Osteocyte (in vitro differentiated cells): ENCODE results near the gene DPP10. TPM values are rescaled to one million over a fixed set of nuclear protein-coding genes. Genes with fewer than 3 reads are reported as not detected.
"Not testable (repeated sequence)": the region's sequence is repeated elsewhere in the genome, so short reads cannot be mapped to it uniquely, and the experiment has no call there.

Experiments used
- DNase-seq: peaks from one replicate; pipeline ENCODE4 v3.0.0; 2021; ENCODE audit warnings: mixed read lengths; ENCODE audit not compliant: unreplicated experiment; ENCODE audit errors: extremely low spot score
- H3K27ac Mint-ChIP-seq: one replicate; pipeline ENCODE4 v1.8.0; 2021; ENCODE audit warnings: mild to moderate bottlenecking, mixed read lengths; ENCODE audit not compliant: unreplicated experiment
- H3K27me3 Mint-ChIP-seq: one replicate; pipeline ENCODE4 v1.8.0; 2021; ENCODE audit warnings: mixed read lengths; ENCODE audit not compliant: unreplicated experiment
- H3K36me3 Mint-ChIP-seq: one replicate; pipeline ENCODE4 v1.8.0; 2021; ENCODE audit warnings: mixed read lengths; ENCODE audit not compliant: unreplicated experiment
- H3K4me1 Mint-ChIP-seq: one replicate; pipeline ENCODE4 v1.8.0; 2021; ENCODE audit warnings: mixed read lengths; ENCODE audit not compliant: unreplicated experiment
- H3K4me3 Mint-ChIP-seq: one replicate; pipeline ENCODE4 v1.8.0; 2021; ENCODE audit warnings: mild to moderate bottlenecking, moderate library complexity, mixed read lengths; ENCODE audit not compliant: unreplicated experiment
- H3K9me3 Mint-ChIP-seq: one replicate; pipeline ENCODE4 v1.8.0; 2021; ENCODE audit warnings: mixed read lengths; ENCODE audit not compliant: unreplicated experiment
- long read RNA-seq: library from polyadenylated mRNA; unstranded; transcript quantifications from one replicate; pipeline ENCODE4 v2.0.0, GENCODE V29; 2021
- total RNA-seq: library from RNA; stranded (reverse); gene quantifications from 2 replicates; pipeline ENCODE4 v1.2.1, GENCODE V29; 2021
- TF ChIP-seq, protein P1 (sequence below): fragments of 200-600 bp; sonication (generic); IDR thresholded peaks from 2 replicates; pipeline ENCODE4 v1.5.0; 2021; ENCODE audit warnings: antibody characterized with exemption, mild to moderate bottlenecking, moderate library complexity

The DPP10 gene
- not detected in 2 replicates for total RNA-seq
- long read RNA-seq: 0 reads

GRCh38 chr2:114442510-114442909 is at the start of gene DPP10:
Gene DPP10 (plus strand): TSS chr2:114442641.
- H3K4me3 Mint-ChIP-seq: no peak within 1 kb of the TSS
- no peaks in the 10 kb centered on the region for H3K36me3 Mint-ChIP-seq
- peaks cover 4% of the 10 kb centered on the region for H3K9me3 Mint-ChIP-seq
- H3K27me3 Mint-ChIP-seq: no peaks in the 10 kb centered on the region
- DNase-seq: no peak
- no peak within 1 kb of the TSS for H3K27ac Mint-ChIP-seq
- TF ChIP-seq, protein P1, sequence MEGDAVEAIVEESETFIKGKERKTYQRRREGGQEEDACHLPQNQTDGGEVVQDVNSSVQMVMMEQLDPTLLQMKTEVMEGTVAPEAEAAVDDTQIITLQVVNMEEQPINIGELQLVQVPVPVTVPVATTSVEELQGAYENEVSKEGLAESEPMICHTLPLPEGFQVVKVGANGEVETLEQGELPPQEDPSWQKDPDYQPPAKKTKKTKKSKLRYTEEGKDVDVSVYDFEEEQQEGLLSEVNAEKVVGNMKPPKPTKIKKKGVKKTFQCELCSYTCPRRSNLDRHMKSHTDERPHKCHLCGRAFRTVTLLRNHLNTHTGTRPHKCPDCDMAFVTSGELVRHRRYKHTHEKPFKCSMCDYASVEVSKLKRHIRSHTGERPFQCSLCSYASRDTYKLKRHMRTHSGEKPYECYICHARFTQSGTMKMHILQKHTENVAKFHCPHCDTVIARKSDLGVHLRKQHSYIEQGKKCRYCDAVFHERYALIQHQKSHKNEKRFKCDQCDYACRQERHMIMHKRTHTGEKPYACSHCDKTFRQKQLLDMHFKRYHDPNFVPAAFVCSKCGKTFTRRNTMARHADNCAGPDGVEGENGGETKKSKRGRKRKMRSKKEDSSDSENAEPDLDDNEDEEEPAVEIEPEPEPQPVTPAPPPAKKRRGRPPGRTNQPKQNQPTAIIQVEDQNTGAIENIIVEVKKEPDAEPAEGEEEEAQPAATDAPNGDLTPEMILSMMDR: no peak
- no peaks in the 10 kb centered on the region for H3K4me1 Mint-ChIP-seq

DNA sequence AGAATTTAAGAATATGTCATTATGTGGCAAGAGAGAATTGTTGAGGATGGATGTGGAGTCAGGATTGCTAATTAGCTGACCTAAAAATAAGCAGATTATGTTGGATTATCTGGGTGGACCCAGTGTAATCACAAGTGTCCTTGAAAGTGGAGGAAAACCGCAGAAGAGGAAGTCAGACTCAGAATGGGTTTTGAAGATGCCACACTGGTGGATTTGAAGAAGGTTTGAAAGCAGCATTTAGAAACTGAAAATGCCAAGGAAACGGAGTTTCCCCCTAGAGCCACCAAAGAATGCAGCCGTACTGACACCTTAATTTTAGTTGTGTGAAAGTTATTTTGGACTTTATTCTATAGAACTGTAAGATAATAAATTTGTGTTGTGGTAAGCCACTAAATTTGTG is 41.6 kb upstream of the DPP10 start:
- H3K36me3 Mint-ChIP-seq: no peaks in the 10 kb centered on the region
- H3K27me3 Mint-ChIP-seq: no peaks in the 10 kb centered on the region
- TF ChIP-seq, protein P1: no peak
- peaks cover 25% of the 10 kb centered on the region for H3K9me3 Mint-ChIP-seq
- no peak overlapping the region for H3K4me3 Mint-ChIP-seq
- no peaks in the 10 kb centered on the region for H3K4me1 Mint-ChIP-seq
- no peak overlapping the region for H3K27ac Mint-ChIP-seq
- DNase-seq: no peak

DNA sequence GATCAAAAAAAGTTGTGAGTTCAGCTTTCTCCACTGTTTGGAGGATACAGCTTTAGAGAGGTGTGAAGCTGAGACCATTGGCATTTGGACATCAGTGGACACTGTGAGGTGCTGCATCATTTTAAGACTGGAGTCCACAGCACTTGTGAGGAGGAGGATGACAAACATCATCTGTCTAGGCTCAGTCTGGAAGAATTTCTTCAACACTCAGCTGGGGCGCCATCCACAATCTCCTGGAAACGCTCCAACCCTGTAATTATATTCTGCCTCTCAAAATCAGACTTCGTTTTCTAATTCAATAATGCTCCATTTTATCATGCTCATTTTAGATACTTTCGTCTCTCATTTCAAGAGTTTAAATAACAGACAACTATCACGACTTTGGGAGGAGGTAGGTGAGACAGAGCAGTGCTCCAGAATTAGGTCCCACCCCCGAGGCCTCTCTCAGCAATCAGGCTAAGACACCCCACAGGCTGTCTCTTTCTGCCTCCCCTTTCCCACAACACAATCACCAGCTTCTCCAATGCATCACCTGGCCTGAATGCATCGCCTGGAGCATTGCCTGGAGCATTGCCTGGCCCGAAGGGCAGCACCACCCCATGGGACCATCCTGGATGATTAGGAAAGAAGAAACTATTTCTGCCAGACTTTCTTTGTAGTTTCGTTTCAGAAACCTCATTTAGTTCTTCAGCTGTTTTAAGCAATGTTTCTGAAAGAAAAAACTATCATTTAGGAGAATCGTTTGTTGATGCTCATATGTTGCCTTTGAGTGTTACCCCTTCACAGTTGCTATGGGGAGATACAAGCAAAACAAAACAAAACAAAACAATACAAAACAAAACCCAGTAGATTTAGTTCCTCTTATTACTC is 37.0 kb upstream of the DPP10 start:
- H3K27ac Mint-ChIP-seq: no peak overlapping the region
- H3K4me3 Mint-ChIP-seq: no peak overlapping the region
- H3K27me3 Mint-ChIP-seq: no peaks in the 10 kb centered on the region
- H3K9me3 Mint-ChIP-seq: peaks cover 19% of the 10 kb centered on the region
- TF ChIP-seq, protein P1: no peak
- no peaks in the 10 kb centered on the region for H3K36me3 Mint-ChIP-seq
- no peak for DNase-seq
- no peaks in the 10 kb centered on the region for H3K4me1 Mint-ChIP-seq

GRCh38 chr2:114406347-114406746 is 36.1 kb upstream of the DPP10 start:
- Mint-ChIP-seq H3K36me3 (no peaks in the 10 kb centered on the region), H3K27me3 (no peaks in the 10 kb centered on the region), H3K4me3 (no peak overlapping the region), H3K27ac (no peak overlapping the region), H3K9me3 (peaks cover 25% of the 10 kb centered on the region), H3K4me1 (no peaks in the 10 kb centered on the region)
- no peak for DNase-seq
- TF ChIP-seq, protein P1: no peak

- H3K36me3 Mint-ChIP-seq, H3K27ac Mint-ChIP-seq, DNase-seq, H3K4me1 Mint-ChIP-seq, H3K27me3 Mint-ChIP-seq, H3K4me3 Mint-ChIP-seq: not testable (repeated sequence)
- H3K9me3 Mint-ChIP-seq: peaks cover 34% of the 10 kb centered on the region
These were observed 35.1 kb upstream of the DPP10 start for GRCh38 chr2:114407353-114407752.
